ENCODE measurements around the gene PINK1. TPM values are rescaled to one million over a fixed set of nuclear protein-coding genes. Genes with fewer than 3 reads are reported as not detected.
A peak's percentile ranks its signal among the peaks of the same experiment; 100 is the strongest.
"Not testable (repeated sequence)": the region's sequence is repeated elsewhere in the genome, so short reads cannot be mapped to it uniquely, and the experiment has no call there.

The PINK1 gene
- total RNA-seq, 1 donor from 2014 or later, result 3.4 TPM

GRCh38 chr1:20672265-20672632 is 39.0 kb downstream of the PINK1 start:
- H3K27ac Mint-ChIP-seq, result no peak overlapping the region

GRCh38 chr1:20673626-20674025 is 40.4 kb downstream of the PINK1 start:
- DNase-seq; H3K4me1 Mint-ChIP-seq; CTCF ChIA-PET; H3K9me3 Mint-ChIP-seq; H3K36me3 Mint-ChIP-seq (ENCODE audit: low read depth); H3K4me3 Mint-ChIP-seq; intact Hi-C loops (cut with micrococcal nuclease); H3K27me3 Mint-ChIP-seq; ATAC-seq (ENCODE audit: low read depth); H3K27ac Mint-ChIP-seq; POLR2A ChIA-PET: not testable (repeated sequence)

More at GRCh38 chr1:20672265-20672632, 39.0 kb downstream of the PINK1 start:
- intact Hi-C loops (cut with micrococcal nuclease), result no loop called here
- H3K9me3 Mint-ChIP-seq, result no peaks in the 10 kb centered on the region
- ChIA-PET CTCF (no interaction called here), POLR2A (no interaction called here)
- no peak for TF ChIP-seq CTCF (IDR thresholded peaks at IDR 0.05)
- no peaks in the 10 kb centered on the region for H3K36me3 Mint-ChIP-seq (ENCODE audit: low read depth)
- H3K4me1 Mint-ChIP-seq, result no peaks in the 10 kb centered on the region
- DNase-seq, result no peak
- peaks cover 3% of the 10 kb centered on the region for H3K27me3 Mint-ChIP-seq
- no peak overlapping the region for H3K4me3 Mint-ChIP-seq
- no peak for ATAC-seq (ENCODE audit: low read depth)

- peak overlapping the region; percentile 46 for H3K27ac Mint-ChIP-seq
- peak; percentile 21 for ATAC-seq (ENCODE audit: low read depth)
- H3K4me3 Mint-ChIP-seq, result peak overlapping the region; percentile 57
- intact Hi-C loops (cut with micrococcal nuclease), result no loop called here
- no peak for DNase-seq
- H3K36me3 Mint-ChIP-seq (ENCODE audit: low read depth), result peaks cover 3% of the 10 kb centered on the region
- peaks cover under 1% of the 10 kb centered on the region for H3K27me3 Mint-ChIP-seq
- CTCF ChIA-PET, result no interaction called here
- POLR2A ChIA-PET, result no interaction called here
- TF ChIP-seq CTCF (IDR thresholded peaks at IDR 0.05), result no peak
- H3K4me1 Mint-ChIP-seq, result peaks cover 15% of the 10 kb centered on the region
- peaks cover 4% of the 10 kb centered on the region for H3K9me3 Mint-ChIP-seq
These were observed 45.3 kb downstream of the PINK1 start for GRCh38 chr1:20678599-20678998.

GRCh38 chr1:20680269-20680668 is 47.0 kb downstream of the PINK1 start:
- no peak overlapping the region for H3K27ac Mint-ChIP-seq
- H3K4me1 Mint-ChIP-seq, result peaks cover 15% of the 10 kb centered on the region
- H3K9me3 Mint-ChIP-seq, result peaks cover 4% of the 10 kb centered on the region
- H3K27me3 Mint-ChIP-seq, result peaks cover 8% of the 10 kb centered on the region
- intact Hi-C loops (cut with micrococcal nuclease), result no loop called here
- ChIA-PET CTCF (no interaction called here), POLR2A (no interaction called here)
- ATAC-seq (ENCODE audit: low read depth) (no peak), DNase-seq (no peak)
- no peak overlapping the region for H3K4me3 Mint-ChIP-seq
- no peak for TF ChIP-seq CTCF (IDR thresholded peaks at IDR 0.05)
- H3K36me3 Mint-ChIP-seq (ENCODE audit: low read depth), result peaks cover 3% of the 10 kb centered on the region

GRCh38 chr1:20681999-20682398 is 48.7 kb downstream of the PINK1 start:
- POLR2A ChIA-PET, result no interaction called here
- no peak for DNase-seq
- H3K9me3 Mint-ChIP-seq, result peaks cover 4% of the 10 kb centered on the region
- H3K36me3 Mint-ChIP-seq (ENCODE audit: low read depth), result peaks cover 3% of the 10 kb centered on the region
- H3K27me3 Mint-ChIP-seq, result peaks cover 13% of the 10 kb centered on the region
- intact Hi-C loops (cut with micrococcal nuclease), result no loop called here
- ATAC-seq (ENCODE audit: low read depth), result no peak
- peaks cover 15% of the 10 kb centered on the region for H3K4me1 Mint-ChIP-seq
- no peak for TF ChIP-seq CTCF (IDR thresholded peaks at IDR 0.05)
- H3K4me3 Mint-ChIP-seq, result no peak overlapping the region
- CTCF ChIA-PET, result no interaction called here
- no peak overlapping the region for H3K27ac Mint-ChIP-seq

GRCh38 chr1:20682571-20683236 is 49.4 kb downstream of the PINK1 start:
- ATAC-seq (ENCODE audit: low read depth), result no peak
- no peak overlapping the region for H3K4me3 Mint-ChIP-seq
- H3K27ac Mint-ChIP-seq, result no peak overlapping the region
- H3K4me1 Mint-ChIP-seq, result peaks cover 15% of the 10 kb centered on the region
- ChIA-PET CTCF (no interaction called here), POLR2A (no interaction called here)
- peaks cover 13% of the 10 kb centered on the region for H3K27me3 Mint-ChIP-seq
- peaks cover 3% of the 10 kb centered on the region for H3K9me3 Mint-ChIP-seq
- intact Hi-C loops (cut with micrococcal nuclease), result no loop called here
- no peak for DNase-seq
- no peak for TF ChIP-seq CTCF (IDR thresholded peaks at IDR 0.05)
- peaks cover 3% of the 10 kb centered on the region for H3K36me3 Mint-ChIP-seq (ENCODE audit: low read depth)

Measured in activated B cell treated with CpG ODN at 0.5 μM for 24 hours (primary cell).